ENCODE results near the gene RGL2.
A peak's percentile ranks its signal among the peaks of the same experiment; 100 is the strongest.

DNA sequence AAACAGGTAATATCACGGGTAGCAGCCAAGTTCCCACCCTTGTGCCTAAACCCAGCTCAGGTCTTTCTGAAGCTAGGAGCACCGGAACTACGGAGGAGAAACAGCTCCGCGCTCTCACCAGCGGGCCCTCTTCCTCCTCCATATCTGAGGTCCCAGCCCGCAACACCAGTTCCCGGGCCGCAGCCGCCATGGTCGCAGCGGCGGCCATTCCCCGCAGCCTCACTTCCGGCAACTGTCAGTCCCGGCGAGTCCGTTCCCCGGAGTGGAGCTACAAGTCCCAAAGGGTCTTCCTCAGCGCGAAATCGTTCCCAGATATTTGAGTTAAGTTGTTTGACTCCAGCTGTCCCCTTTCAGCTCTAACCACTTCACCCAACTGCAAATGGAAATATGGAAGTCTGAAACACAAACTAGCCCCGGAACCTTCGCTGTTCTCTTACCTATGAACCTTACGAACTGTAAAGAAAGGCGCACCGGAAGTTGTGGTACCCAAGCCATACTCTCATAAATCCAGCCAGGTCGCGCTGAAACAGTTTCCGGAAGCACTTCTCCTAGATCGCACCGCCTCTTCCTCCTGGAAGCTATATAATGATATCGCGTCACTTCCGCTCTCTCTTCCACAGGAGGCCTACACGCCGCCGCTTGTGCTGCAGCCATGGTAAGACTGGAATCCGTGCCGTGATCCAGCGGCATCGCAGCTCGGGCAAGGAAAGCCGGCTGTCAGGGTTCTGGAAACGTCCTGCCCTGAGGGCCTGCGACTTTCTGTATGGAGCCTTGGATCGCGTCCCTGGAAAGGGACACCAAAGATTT lies 27.1 kb downstream of the RGL2 start, which contains the start of the genes RPS18 and VPS52:
- TF ChIP-seq, protein P1, sequence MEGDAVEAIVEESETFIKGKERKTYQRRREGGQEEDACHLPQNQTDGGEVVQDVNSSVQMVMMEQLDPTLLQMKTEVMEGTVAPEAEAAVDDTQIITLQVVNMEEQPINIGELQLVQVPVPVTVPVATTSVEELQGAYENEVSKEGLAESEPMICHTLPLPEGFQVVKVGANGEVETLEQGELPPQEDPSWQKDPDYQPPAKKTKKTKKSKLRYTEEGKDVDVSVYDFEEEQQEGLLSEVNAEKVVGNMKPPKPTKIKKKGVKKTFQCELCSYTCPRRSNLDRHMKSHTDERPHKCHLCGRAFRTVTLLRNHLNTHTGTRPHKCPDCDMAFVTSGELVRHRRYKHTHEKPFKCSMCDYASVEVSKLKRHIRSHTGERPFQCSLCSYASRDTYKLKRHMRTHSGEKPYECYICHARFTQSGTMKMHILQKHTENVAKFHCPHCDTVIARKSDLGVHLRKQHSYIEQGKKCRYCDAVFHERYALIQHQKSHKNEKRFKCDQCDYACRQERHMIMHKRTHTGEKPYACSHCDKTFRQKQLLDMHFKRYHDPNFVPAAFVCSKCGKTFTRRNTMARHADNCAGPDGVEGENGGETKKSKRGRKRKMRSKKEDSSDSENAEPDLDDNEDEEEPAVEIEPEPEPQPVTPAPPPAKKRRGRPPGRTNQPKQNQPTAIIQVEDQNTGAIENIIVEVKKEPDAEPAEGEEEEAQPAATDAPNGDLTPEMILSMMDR (IDR thresholded peaks at IDR 0.05), result peak in 1 of 4 experiments; percentile 7
- peak; percentile 94 to 97 for TF ChIP-seq POLR2A (IDR thresholded peaks at IDR 0.05)

Data from uterus (tissue), 2 donors.